Glutamatergic neuron (in vitro differentiated cells): Measurements from ENCODE around the gene CADM1. TPM values are rescaled to one million over a fixed set of nuclear protein-coding genes. Genes with fewer than 3 reads are reported as not detected.
A peak's percentile ranks its signal among the peaks of the same experiment; 100 is the strongest.

Experiments used
- DNase-seq: peaks from one replicate; pipeline ENCODE4 v3.0.0; 2022
- H3K27ac Mint-ChIP-seq: one replicate; pipeline ENCODE4 v1.8.0; 2020; ENCODE audit warnings: mild to moderate bottlenecking, mixed read lengths, inconsistent platforms; ENCODE audit not compliant: unreplicated experiment
- H3K27me3 Mint-ChIP-seq: one replicate; pipeline ENCODE4 v1.8.0; 2020; ENCODE audit warnings: mild to moderate bottlenecking, moderate library complexity, mixed read lengths, inconsistent platforms; ENCODE audit not compliant: unreplicated experiment
- H3K36me3 Mint-ChIP-seq: one replicate; pipeline ENCODE4 v1.8.0; 2020; ENCODE audit warnings: mild to moderate bottlenecking, mixed read lengths, inconsistent platforms; ENCODE audit not compliant: unreplicated experiment
- H3K4me1 Mint-ChIP-seq: one replicate; pipeline ENCODE4 v1.8.0; 2020; ENCODE audit warnings: mild to moderate bottlenecking, low read depth, mixed read lengths, inconsistent platforms; ENCODE audit not compliant: unreplicated experiment
- H3K4me3 Mint-ChIP-seq: one replicate; pipeline ENCODE4 v1.8.0; 2020; ENCODE audit warnings: mild to moderate bottlenecking, mixed read lengths, inconsistent platforms; ENCODE audit not compliant: unreplicated experiment
- H3K9me3 Mint-ChIP-seq: one replicate; pipeline ENCODE4 v1.8.0; 2020; ENCODE audit warnings: mild to moderate bottlenecking, moderate library complexity, mixed read lengths, inconsistent platforms; ENCODE audit not compliant: unreplicated experiment
- total RNA-seq: library from RNA; stranded (reverse); fragmentation: NEBNext Ultra II Directional; extraction: Animal tissue kit (Norgen Biotek cat#: 25700); gene quantifications from one replicate; pipeline ENCODE4 v1.2.1, GENCODE V29; 2021; ENCODE audit not compliant: unreplicated experiment
- TF ChIP-seq, protein P1 (sequence below): fragments of 200-600 bp; sonication (generic); IDR thresholded peaks from one replicate; pipeline ENCODE4 v1.5.0; 2021; ENCODE audit not compliant: partially characterized antibody, unreplicated experiment

The CADM1 gene
- total RNA-seq, 1 donor from 2014 or later = 1,339 TPM

DNA sequence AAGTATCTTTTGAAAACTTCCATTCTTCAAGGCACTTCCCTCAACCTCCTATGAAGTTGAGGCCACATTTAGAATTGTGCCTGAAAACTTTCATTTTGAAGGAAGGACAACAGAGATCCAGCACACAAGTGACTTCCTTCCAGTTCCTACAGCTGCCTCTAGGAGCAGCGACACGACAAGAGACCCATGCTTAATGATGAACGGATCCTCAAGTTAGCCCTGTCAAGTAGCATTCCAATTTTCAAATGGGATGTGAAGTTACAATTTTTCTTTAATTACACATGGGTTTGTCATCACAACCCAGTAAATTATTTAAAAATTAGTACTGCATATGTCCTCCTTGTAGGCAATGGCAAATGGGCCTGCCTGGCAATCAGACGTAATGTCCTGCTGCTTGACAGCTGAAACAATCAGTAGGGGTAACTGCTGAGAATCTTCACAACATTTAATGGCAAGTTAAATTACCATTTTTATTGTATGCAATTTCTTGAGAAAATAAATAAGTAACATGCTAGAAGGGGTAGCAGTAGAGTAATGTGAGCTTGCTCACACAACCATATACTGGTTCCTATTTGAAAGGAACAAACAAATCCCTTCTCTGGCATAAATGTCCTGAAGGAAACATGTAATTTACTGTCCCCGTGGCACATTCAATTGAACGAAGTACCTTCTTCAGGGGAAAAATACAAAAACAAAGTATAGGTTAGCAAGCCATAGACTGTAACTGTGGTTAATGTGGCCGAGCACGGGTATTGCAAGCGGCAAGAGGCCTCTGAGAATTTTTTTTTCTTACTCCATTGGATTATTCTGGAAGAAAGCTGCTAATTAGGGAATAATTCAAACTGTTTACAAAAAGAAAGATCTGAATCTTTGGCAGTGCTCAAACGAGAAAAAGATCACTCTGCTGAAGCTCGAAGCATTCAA lies 288.3 kb downstream of the CADM1 start:
- Mint-ChIP-seq H3K4me3 (no peak overlapping the region), H3K27ac (no peak overlapping the region)

DNA sequence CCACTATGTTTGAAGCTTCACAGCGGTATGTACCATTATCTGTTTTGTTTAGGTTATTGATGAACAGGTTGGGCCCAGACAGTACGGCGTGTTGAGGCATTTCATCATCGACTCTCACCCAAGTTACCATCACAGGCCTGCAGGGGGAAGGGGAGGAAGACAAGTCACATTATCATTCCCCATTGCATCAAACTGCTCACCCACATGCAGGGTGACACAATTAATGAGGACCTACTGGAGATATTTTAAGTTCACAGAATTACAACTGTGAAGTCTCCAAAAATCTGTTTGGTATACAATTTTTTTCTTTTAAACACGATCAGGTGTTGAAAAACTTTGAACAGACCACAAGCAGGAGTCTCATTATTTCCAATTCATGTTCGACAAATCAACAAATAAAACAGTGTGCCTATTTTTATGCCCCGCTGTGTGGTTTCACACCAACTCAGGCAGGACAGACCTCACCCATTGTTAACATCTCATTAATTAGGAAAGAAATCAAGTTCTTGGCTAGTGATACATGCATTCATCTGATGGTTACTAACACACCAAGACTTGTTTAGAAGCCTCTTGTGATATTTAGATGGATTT lies 289.5 kb downstream of the CADM1 start:
- peaks cover 6% of the 10 kb centered on the region for H3K4me1 Mint-ChIP-seq
- peaks cover 37% of the 10 kb centered on the region for H3K9me3 Mint-ChIP-seq
- H3K27ac Mint-ChIP-seq = peak overlapping the region; percentile 44
- TF ChIP-seq, protein P1, sequence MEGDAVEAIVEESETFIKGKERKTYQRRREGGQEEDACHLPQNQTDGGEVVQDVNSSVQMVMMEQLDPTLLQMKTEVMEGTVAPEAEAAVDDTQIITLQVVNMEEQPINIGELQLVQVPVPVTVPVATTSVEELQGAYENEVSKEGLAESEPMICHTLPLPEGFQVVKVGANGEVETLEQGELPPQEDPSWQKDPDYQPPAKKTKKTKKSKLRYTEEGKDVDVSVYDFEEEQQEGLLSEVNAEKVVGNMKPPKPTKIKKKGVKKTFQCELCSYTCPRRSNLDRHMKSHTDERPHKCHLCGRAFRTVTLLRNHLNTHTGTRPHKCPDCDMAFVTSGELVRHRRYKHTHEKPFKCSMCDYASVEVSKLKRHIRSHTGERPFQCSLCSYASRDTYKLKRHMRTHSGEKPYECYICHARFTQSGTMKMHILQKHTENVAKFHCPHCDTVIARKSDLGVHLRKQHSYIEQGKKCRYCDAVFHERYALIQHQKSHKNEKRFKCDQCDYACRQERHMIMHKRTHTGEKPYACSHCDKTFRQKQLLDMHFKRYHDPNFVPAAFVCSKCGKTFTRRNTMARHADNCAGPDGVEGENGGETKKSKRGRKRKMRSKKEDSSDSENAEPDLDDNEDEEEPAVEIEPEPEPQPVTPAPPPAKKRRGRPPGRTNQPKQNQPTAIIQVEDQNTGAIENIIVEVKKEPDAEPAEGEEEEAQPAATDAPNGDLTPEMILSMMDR = no peak
- H3K4me3 Mint-ChIP-seq = no peak overlapping the region
- peaks cover 34% of the 10 kb centered on the region for H3K27me3 Mint-ChIP-seq
- H3K36me3 Mint-ChIP-seq = peaks cover 7% of the 10 kb centered on the region
- no peak for DNase-seq

More for the DNA sequence above, 288.3 kb downstream of the CADM1 start:
- Mint-ChIP-seq H3K4me1 (peaks cover 5% of the 10 kb centered on the region), H3K9me3 (peaks cover 41% of the 10 kb centered on the region), H3K36me3 (peaks cover 6% of the 10 kb centered on the region), H3K27me3 (peaks cover 31% of the 10 kb centered on the region)
- TF ChIP-seq, protein P1 = peak; percentile 18
- peak; percentile 25 for DNase-seq

DNA sequence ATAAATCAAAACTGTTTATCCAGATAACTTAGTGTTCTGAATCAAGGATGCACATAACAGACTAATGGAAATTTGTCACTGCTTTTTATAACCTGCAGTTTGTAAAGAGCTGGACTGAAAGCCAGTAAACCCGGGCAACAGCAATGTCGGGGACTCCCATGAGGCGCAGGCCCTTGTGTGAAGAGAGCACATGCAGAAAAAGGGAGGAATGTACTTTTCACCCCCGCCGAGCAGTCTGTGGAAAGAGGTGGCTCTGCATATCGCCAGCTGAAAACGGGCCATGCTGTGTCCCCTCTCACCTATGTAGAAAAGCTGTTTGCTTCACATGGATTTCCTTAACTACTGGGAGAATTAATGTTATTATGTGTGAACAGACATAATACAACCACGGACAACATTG lies 291.2 kb downstream of the CADM1 start:
- peaks cover 10% of the 10 kb centered on the region for H3K4me1 Mint-ChIP-seq
- H3K9me3 Mint-ChIP-seq = peaks cover 41% of the 10 kb centered on the region
- H3K36me3 Mint-ChIP-seq = peaks cover 11% of the 10 kb centered on the region
- DNase-seq = no peak
- H3K27ac Mint-ChIP-seq = no peak overlapping the region
- H3K27me3 Mint-ChIP-seq = peaks cover 29% of the 10 kb centered on the region
- TF ChIP-seq, protein P1 = no peak
- H3K4me3 Mint-ChIP-seq = no peak overlapping the region

DNA sequence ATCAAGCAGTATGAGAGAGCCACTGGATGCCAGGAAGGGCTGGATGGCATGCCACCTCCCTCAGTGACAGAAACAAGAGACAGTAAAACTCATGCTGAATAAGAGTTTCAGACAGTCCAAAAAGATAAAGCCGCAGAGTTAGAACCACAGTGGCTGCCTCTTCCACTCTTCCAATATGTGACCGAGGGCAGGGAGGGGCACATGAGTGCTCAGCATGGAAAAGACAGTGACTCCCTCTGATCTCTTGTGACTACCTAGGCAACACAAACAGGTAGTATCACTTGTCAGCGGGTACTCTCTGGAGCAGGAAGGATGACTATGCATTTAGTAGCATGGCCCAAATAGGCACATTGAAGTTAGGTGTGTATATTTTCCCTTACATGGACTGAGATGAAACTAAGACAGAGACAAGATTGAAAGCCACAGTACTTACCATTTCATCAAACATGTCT lies 295.4 kb downstream of the CADM1 start:
- no peak overlapping the region for H3K27ac Mint-ChIP-seq
- peaks cover 13% of the 10 kb centered on the region for H3K27me3 Mint-ChIP-seq
- DNase-seq = no peak
- peaks cover 33% of the 10 kb centered on the region for H3K9me3 Mint-ChIP-seq
- TF ChIP-seq, protein P1 = no peak
- no peak overlapping the region for H3K4me3 Mint-ChIP-seq
- peaks cover 5% of the 10 kb centered on the region for H3K36me3 Mint-ChIP-seq
- H3K4me1 Mint-ChIP-seq = peaks cover 20% of the 10 kb centered on the region
